ENCODE data around the gene MRTO4. TPM values are rescaled to one million over a fixed set of nuclear protein-coding genes. Genes with fewer than 3 reads are reported as not detected.

MRTO4 gene
- total and polyA plus RNA-seq, 2 of the 13 experiments (the other 11 are each of a cell fraction or from before 2014, with no cell fraction given): 28.1 to 59.2 TPM

DNA sequence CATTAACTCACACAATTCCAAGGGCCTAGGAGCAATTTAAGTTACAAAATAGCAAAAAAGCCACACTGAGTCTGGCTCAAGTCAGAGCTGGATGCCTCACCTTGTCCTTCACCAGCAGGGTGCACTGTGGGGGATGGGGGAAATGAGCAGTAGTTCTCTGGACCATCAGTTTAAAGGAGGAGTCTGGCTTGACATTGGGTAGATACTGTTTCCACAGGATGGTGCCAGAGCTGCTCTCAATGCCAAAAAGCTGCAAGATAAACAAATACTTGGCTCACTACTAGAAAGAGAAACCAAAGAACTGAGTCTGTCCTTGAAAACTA lies 19.1 kb upstream of the MRTO4 start:
- Histone ChIP-seq H3K27me3 (ENCODE audit: control insufficient read depth in 1 of 2, insufficient read depth in 2 of 2, low read length in 2 of 2) (no peaks in the 10 kb centered on the region), H3K4me2 (ENCODE audit: low read depth, low read length) (no peak overlapping the region), H2AFZ (ENCODE audit: low read length) (no peak overlapping the region), H3K9me3 (ENCODE audit: low read length) (no peaks in the 10 kb centered on the region), H3K27ac (ENCODE audit: extremely low read length, insufficient read depth, low read length) (no peak overlapping the region), H3K79me2 (ENCODE audit: insufficient read depth, low read length) (no peaks in the 10 kb centered on the region), H3K4me1 (ENCODE audit: insufficient read depth, low read length) (no peaks in the 10 kb centered on the region), H3K36me3 (replicated peaks in 1 of 2; ENCODE audit: control insufficient read depth in 1 of 2, insufficient read depth in 2 of 2, low read length in 2 of 2) (peaks cover 21 to 83% of the 10 kb centered on the region in 2 experiments), H3K9ac (ENCODE audit: insufficient read depth, low read depth, low read length) (no peak overlapping the region), H4K20me1 (ENCODE audit: insufficient read depth, low read length) (no peaks in the 10 kb centered on the region), H3K4me3 (replicated peaks in 1 of 3; ENCODE audit: insufficient read depth in 1 of 3, low read depth in 2 of 3, low read length in 3 of 3) (no peak overlapping the region)
- intact Hi-C loops (cut with micrococcal nuclease; ENCODE audit: unreplicated experiment) (no loop called here), in situ Hi-C loops (cut with HindIII; ENCODE audit: extremely low pct_ligation_motif_present, low pct_unique_long_range_greater_than_20kb) (loop anchor here (10.0 kb wide), 1 partner anchor 58 kb away; no protein-coding TSS in a partner anchor)
- FAIRE-seq (no peak), ATAC-seq (peak; percentile 67), DNase-seq (ENCODE audit: low spot score) (peak; percentile 25)
- ChIA-PET CTCF (ENCODE audit: low intra/inter-chr PET ratio, low total read pairs) (no interaction called here), POLR2A (interaction anchor here (1.4 to 1.8 kb wide), 2 partner anchors 9 to 19 kb away, joined by 3 to 6 read pairs; partner anchors contain the start of genes EMC1 and MRTO4)
- no TSS peak for BruUV-seq (replicated peaks)
- TF ChIP-seq, protein P1, sequence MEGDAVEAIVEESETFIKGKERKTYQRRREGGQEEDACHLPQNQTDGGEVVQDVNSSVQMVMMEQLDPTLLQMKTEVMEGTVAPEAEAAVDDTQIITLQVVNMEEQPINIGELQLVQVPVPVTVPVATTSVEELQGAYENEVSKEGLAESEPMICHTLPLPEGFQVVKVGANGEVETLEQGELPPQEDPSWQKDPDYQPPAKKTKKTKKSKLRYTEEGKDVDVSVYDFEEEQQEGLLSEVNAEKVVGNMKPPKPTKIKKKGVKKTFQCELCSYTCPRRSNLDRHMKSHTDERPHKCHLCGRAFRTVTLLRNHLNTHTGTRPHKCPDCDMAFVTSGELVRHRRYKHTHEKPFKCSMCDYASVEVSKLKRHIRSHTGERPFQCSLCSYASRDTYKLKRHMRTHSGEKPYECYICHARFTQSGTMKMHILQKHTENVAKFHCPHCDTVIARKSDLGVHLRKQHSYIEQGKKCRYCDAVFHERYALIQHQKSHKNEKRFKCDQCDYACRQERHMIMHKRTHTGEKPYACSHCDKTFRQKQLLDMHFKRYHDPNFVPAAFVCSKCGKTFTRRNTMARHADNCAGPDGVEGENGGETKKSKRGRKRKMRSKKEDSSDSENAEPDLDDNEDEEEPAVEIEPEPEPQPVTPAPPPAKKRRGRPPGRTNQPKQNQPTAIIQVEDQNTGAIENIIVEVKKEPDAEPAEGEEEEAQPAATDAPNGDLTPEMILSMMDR (CRISPR knock-in tag; IDR thresholded peaks at IDR 0.05): 0 out of 2 replicates have a peak, but pooled peaks have one; percentile 16
- TF ChIP-seq, protein P2, sequence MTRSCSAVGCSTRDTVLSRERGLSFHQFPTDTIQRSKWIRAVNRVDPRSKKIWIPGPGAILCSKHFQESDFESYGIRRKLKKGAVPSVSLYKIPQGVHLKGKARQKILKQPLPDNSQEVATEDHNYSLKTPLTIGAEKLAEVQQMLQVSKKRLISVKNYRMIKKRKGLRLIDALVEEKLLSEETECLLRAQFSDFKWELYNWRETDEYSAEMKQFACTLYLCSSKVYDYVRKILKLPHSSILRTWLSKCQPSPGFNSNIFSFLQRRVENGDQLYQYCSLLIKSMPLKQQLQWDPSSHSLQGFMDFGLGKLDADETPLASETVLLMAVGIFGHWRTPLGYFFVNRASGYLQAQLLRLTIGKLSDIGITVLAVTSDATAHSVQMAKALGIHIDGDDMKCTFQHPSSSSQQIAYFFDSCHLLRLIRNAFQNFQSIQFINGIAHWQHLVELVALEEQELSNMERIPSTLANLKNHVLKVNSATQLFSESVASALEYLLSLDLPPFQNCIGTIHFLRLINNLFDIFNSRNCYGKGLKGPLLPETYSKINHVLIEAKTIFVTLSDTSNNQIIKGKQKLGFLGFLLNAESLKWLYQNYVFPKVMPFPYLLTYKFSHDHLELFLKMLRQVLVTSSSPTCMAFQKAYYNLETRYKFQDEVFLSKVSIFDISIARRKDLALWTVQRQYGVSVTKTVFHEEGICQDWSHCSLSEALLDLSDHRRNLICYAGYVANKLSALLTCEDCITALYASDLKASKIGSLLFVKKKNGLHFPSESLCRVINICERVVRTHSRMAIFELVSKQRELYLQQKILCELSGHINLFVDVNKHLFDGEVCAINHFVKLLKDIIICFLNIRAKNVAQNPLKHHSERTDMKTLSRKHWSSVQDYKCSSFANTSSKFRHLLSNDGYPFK (CRISPR knock-in tag; IDR thresholded peaks at IDR 0.05; ENCODE audit: borderline replicate concordance): no peak

DNA sequence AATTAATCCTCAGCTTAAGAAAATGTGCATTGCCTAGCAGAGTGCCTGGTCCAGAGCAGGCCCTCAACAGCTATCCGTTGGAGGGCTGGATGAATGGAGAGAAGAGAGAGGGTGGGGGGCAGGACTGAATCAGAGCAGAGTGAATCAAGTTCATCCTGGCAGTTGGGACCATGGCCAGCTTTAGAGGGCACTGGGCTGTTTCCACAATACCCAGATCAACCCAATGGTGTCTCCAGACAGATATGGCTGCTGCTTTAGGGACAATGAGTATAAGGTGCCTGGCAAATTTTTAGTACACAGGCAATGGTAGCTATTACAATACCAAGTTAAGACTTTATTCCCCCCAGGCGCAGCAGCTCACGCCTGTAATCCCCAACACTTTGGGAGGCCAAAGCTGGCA lies 17.4 kb upstream of the MRTO4 start:
- 100% methylated on average over 3 of the region's 3 CpGs for WGBS (ENCODE audit: low lambda C conversion rate)
- no peak overlapping the region for H3K27ac ChIP-seq (ENCODE audit: extremely low read length, insufficient read depth, low read length)
- no peaks in the 10 kb centered on the region for H3K79me2 ChIP-seq (ENCODE audit: insufficient read depth, low read length)
- no peak for ATAC-seq
- ChIA-PET CTCF (ENCODE audit: low intra/inter-chr PET ratio, low total read pairs) (no interaction called here), POLR2A (no interaction called here)
- no peak overlapping the region for H3K4me3 ChIP-seq (replicated peaks in 1 of 3; ENCODE audit: insufficient read depth in 1 of 3, low read depth in 2 of 3, low read length in 3 of 3)
- no peaks in the 10 kb centered on the region for H3K9me3 ChIP-seq (ENCODE audit: low read length)
- H3K4me1 ChIP-seq (ENCODE audit: insufficient read depth, low read length): no peaks in the 10 kb centered on the region
- H2AFZ ChIP-seq (ENCODE audit: low read length): no peak overlapping the region
- no peak for DNase-seq (ENCODE audit: low spot score)
- no peak for TF ChIP-seq KLF15 (CRISPR knock-in tag; IDR thresholded peaks at IDR 0.05; ENCODE audit: borderline replicate concordance)
- no peak overlapping the region for H3K4me2 ChIP-seq (ENCODE audit: low read depth, low read length)
- BruUV-seq (replicated peaks): no TSS peak
- FAIRE-seq: no peak
- H4K20me1 ChIP-seq (ENCODE audit: insufficient read depth, low read length): no peaks in the 10 kb centered on the region
- intact Hi-C loops (cut with micrococcal nuclease; ENCODE audit: unreplicated experiment): no loop called here
- H3K36me3 ChIP-seq (replicated peaks in 1 of 2; ENCODE audit: control insufficient read depth in 1 of 2, insufficient read depth in 2 of 2, low read length in 2 of 2): peaks cover 32 to 86% of the 10 kb centered on the region in 2 experiments
- in situ Hi-C loops (cut with HindIII; ENCODE audit: extremely low pct_ligation_motif_present, low pct_unique_long_range_greater_than_20kb): loop anchor here (10.0 kb wide), 1 partner anchor 59 kb away; no protein-coding TSS in a partner anchor
- no peak overlapping the region for H3K9ac ChIP-seq (ENCODE audit: insufficient read depth, low read depth, low read length)
- no peaks in the 10 kb centered on the region for H3K27me3 ChIP-seq (ENCODE audit: control insufficient read depth in 1 of 2, insufficient read depth in 2 of 2, low read length in 2 of 2)
